Dendritic cell treated with granulocyte-macrophage colony-stimulating factor and Interleukin-4, amounts not matched to agents 40 ng/mL and 50 ng/mL, for 4 days (primary cell): Measurements from ENCODE around the gene KCMF1.
"Not testable (repeated sequence)": the region's sequence is repeated elsewhere in the genome, so short reads cannot be mapped to it uniquely, and the experiment has no call there.

Experiments
- H3K27ac Mint-ChIP-seq: one replicate; pipeline ENCODE4 v1.8.0; 2022; ENCODE audit warnings: mild to moderate bottlenecking, mixed read lengths
- H3K27me3 Mint-ChIP-seq: one replicate; pipeline ENCODE4 v1.8.0; 2022; ENCODE audit warnings: mild to moderate bottlenecking, mixed read lengths
- H3K36me3 Mint-ChIP-seq: one replicate; pipeline ENCODE4 v1.8.0; 2022; ENCODE audit warnings: low read depth, mixed read lengths
- H3K4me1 Mint-ChIP-seq: one replicate; pipeline ENCODE4 v1.8.0; 2022; ENCODE audit warnings: low read depth, mixed read lengths
- H3K4me3 Mint-ChIP-seq: one replicate; pipeline ENCODE4 v1.8.0; 2022; ENCODE audit warnings: mild to moderate bottlenecking, moderate library complexity, mixed read lengths
- H3K9me3 Mint-ChIP-seq: one replicate; pipeline ENCODE4 v1.8.0; 2022; ENCODE audit warnings: mixed read lengths
- intact Hi-C: fragments of 100-400 bp; cut with micrococcal nuclease; formaldehyde crosslinking; loops from one replicate; pipeline ENCODE4 v1.15.0; 2022

KCMF1 gene

DNA sequence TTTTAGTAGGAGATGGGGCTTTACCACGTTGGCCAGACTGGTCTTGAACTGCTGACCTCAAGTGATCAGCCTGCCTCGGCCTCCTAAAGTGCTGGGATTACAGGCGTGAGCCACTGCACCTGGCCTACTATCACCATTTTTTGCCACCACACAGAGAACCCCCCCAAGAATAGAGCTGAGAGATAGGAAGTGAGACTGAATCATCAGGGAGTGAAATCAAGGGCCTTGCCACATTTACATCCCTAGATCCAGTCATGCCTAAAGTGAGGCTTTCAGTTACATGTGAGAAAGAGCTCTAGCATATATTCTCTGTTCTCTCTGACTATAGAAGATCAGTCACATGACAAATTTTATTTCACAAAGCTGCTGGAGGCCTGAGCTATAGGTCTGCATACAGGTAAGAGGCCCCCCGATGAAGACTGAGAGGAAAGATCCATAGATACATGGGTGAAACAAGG is 28.0 kb upstream of the KCMF1 start:
- Mint-ChIP-seq H3K27ac (no peak overlapping the region), H3K27me3 (no peaks in the 10 kb centered on the region), H3K4me3 (no peak overlapping the region), H3K4me1 (peaks cover 69% of the 10 kb centered on the region), H3K36me3 (no peaks in the 10 kb centered on the region), H3K9me3 (no peaks in the 10 kb centered on the region)
- intact Hi-C loops: no loop called here

DNA sequence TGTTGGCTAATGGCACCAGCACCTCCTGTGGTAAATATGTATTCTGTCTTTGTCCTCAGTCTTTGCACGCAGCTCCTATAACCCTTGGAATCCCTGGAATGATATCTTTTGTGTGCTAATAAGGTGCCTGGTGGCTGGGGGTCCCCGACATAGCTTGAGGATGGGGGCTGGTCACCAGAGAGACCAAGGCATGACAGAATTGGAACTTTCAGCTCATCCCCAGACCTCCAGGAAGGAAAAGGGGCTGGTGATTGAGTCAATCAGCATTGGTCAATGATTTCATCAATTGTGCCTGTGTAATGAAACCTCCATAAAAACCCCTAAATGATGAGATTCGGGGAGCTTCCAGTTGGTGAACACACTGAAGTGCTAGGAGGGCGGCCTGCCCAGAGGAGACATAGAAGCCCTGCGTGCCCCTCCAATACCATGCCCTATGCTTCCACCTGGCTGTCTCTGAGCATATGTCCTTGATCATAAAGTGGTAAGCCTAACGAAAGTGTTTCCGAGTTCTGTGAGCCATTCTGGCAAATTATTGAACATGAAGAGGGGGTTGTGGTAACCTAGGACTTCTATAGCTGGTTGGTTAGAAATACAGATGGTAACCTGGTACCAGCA is 26.6 kb upstream of the KCMF1 start:
- no peaks in the 10 kb centered on the region for H3K36me3 Mint-ChIP-seq
- intact Hi-C loops: no loop called here
- H3K9me3 Mint-ChIP-seq: no peaks in the 10 kb centered on the region
- no peak overlapping the region for H3K4me3 Mint-ChIP-seq
- H3K27me3 Mint-ChIP-seq: no peaks in the 10 kb centered on the region
- H3K4me1 Mint-ChIP-seq: peaks cover 64% of the 10 kb centered on the region
- H3K27ac Mint-ChIP-seq: no peak overlapping the region

DNA sequence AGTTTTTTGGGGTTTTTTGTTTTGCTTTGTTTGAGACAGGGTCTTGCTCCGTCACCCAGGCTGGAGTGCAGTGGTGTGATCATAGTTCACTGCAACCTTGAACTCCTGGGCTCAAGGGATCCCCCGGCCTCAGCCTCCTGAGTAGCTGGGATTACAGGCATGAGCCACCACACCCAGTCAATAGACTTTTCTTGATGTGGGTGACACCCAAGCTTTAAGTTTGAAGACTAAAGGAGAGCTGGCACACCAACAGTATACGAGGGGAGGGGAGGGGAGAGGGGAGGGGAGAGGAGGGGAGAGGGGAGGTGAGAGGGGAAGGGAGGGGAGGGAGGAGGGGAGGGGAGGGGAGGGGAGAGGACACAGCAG is 25.1 kb upstream of the KCMF1 start:
- Mint-ChIP-seq H3K27ac (peak overlapping the region; percentile 80), H3K4me1 (peaks cover 57% of the 10 kb centered on the region)
- H3K9me3 Mint-ChIP-seq, H3K27me3 Mint-ChIP-seq, intact Hi-C loops, H3K4me3 Mint-ChIP-seq, H3K36me3 Mint-ChIP-seq: not testable (repeated sequence)

DNA sequence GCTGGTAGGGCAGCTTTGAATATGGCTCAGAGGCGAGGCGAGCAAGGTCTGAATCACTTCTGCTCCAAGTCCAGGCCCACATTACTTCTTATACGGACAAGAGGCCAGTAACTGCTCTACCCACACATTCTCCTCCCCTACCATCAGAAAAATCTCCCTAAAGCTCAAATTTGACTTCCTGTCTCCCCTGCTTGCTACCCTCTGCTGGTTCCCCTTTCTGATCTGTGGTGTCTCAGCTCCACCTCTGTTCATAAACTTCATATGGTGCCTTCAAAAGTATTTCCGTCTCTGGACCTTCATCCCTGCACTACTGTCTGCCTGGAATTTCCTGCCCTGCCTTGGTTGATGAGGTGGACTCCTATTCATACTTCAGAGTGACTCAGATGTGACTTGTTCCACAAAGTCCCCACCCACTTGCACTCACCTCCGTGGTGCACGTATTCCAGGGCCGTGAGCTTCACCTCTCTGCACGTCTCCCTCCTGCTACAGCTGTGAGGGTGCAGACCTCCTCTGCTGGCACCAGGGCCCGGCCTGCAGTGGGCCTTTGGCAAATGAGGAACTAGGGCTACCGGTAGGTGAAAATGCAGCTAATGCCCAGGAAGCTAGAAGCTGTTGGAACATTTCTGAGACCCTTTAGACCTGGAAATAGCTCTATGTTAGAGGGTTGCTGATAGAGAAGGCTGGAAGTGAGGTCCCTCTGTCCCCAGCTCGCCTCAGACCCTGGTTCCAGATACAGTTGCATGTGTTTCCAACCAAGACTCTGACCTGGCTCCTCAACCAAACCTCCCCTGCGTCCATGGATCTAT is 24.6 kb upstream of the KCMF1 start:
- Mint-ChIP-seq H3K27me3 (peaks cover 6% of the 10 kb centered on the region), H3K9me3 (no peaks in the 10 kb centered on the region), H3K4me1 (peaks cover 55% of the 10 kb centered on the region), H3K27ac (peak overlapping the region; percentile 80), H3K36me3 (no peaks in the 10 kb centered on the region), H3K4me3 (peak overlapping the region; percentile 26)
- intact Hi-C loops: no loop called here

DNA sequence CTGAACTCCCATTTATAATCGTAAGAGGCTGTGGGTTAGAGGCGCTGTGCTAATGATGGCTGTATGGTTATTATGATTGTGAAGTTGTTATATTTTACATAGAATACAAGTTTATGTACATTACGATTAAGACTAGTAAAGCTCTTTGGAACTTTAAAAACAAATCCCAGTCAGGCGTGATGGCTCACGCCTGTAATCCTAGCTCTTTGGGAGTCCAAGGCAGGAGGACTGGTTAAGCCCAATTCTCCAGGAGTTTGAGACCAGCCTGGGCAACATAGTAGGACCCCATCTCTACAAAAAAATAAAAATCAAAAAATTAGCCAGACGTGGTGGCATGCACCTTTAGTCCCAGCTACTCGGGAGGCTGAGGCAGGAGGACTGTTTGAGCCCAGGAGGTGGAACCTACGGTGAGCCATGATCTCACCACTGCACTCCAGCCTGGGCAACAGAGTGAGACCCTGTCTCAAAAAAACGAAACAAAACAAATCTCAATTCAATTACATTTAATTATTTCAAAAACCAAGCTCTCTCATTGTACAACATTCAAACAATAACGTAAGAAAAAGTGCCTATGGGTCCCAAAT is 23.9 kb upstream of the KCMF1 start:
- no peaks in the 10 kb centered on the region for H3K9me3 Mint-ChIP-seq
- intact Hi-C loops: no loop called here
- H3K36me3 Mint-ChIP-seq: no peaks in the 10 kb centered on the region
- H3K4me1 Mint-ChIP-seq: peaks cover 53% of the 10 kb centered on the region
- peaks cover 6% of the 10 kb centered on the region for H3K27me3 Mint-ChIP-seq
- no peak overlapping the region for H3K4me3 Mint-ChIP-seq
- H3K27ac Mint-ChIP-seq: peak overlapping the region; percentile 80

DNA sequence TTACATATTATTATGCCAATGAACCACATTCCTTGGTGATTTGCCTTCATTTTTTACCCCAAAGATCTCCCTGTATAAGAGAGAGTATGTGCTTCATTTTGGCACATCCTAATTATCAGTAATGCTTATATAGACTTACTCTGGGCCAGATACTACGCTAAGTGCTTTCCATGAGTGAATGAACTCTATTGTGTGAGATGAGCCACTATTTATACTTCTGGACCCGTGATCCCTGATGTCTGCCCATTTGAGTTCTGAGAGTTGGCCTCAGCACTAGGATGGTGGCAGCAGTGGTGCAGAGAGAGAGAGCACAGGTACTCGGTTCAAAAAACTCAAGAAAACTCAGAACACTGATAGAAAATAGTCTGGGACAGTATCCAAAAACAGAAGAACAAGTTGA is 17.4 kb upstream of the KCMF1 start:
- H3K4me1 Mint-ChIP-seq: peaks cover 5% of the 10 kb centered on the region
- H3K36me3 Mint-ChIP-seq: no peaks in the 10 kb centered on the region
- H3K9me3 Mint-ChIP-seq: no peaks in the 10 kb centered on the region
- no peak overlapping the region for H3K27ac Mint-ChIP-seq
- H3K27me3 Mint-ChIP-seq: peaks cover 25% of the 10 kb centered on the region
- intact Hi-C loops: no loop called here
- no peak overlapping the region for H3K4me3 Mint-ChIP-seq

DNA sequence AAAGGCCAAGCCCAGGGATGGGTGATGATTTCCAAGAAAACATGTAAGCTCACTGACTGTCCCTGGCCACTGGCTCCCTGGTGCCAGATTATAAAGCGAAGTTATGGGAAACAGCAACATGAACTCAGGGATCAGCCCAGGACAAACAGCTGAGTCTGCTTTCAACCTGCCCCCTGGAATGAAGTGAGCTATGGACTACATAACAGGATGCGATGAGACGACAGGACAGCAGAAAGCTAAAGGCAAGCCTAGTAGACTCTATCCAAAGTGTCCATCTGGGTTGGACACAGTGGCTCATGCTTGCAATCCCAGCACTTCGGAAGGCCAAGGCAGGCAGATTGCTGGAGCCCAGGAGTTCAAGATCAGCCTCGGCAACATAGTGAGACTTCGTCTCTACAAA is 16.6 kb upstream of the KCMF1 start:
- peaks cover 28% of the 10 kb centered on the region for H3K27me3 Mint-ChIP-seq
- no peaks in the 10 kb centered on the region for H3K36me3 Mint-ChIP-seq
- intact Hi-C loops: no loop called here
- H3K4me1 Mint-ChIP-seq: peaks cover 9% of the 10 kb centered on the region
- H3K27ac Mint-ChIP-seq: no peak overlapping the region
- no peak overlapping the region for H3K4me3 Mint-ChIP-seq
- H3K9me3 Mint-ChIP-seq: no peaks in the 10 kb centered on the region

DNA sequence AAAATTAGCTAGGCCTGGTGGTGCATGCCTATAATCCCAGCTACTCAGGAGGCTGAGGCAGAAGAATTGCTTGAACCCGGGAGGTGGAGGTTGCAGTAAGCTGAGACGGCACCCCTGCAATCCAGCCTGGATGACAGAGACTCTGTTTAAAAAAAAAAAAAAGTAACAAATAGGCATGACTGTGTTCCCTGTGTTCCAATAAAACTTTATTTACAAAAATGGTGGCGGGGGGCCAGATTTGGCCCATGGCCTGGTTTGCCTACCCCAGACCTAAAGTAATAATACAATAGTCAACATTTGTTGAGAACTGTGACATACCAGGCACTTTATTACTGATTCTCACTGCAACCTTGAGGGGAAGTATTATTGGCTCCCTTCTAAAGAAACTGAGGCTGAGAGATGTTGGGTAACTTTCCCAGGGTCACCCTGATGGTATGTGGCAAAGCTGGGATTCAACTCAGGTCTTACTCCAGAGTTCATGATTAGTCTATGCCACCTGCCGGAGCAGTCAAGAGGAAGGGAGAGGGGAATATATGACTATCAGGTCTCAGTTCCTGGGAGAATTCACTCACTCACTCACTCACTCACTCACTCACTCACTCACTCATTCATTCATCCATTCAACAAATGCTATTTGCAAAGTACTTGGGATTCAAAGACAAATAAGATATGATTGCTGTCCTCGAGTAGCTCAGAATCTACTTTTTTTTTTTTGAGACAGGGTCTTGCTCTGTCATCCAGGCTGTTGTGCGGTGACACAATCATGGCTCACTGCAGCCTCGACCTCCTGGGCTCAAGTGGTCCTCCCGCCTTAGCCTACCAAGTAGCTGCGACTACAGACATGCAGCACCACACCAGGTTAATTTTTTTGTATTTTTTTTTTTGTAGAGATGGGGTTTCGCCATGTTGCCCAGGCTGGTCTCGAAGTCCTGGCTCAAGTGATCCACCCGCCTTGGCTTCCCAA is 14.3 kb upstream of the KCMF1 start:
- intact Hi-C loops: no loop called here
- no peak overlapping the region for H3K27ac Mint-ChIP-seq
- peaks cover 10% of the 10 kb centered on the region for H3K36me3 Mint-ChIP-seq
- H3K9me3 Mint-ChIP-seq: no peaks in the 10 kb centered on the region
- H3K4me3 Mint-ChIP-seq: no peak overlapping the region
- peaks cover 23% of the 10 kb centered on the region for H3K4me1 Mint-ChIP-seq
- H3K27me3 Mint-ChIP-seq: peaks cover 23% of the 10 kb centered on the region

DNA sequence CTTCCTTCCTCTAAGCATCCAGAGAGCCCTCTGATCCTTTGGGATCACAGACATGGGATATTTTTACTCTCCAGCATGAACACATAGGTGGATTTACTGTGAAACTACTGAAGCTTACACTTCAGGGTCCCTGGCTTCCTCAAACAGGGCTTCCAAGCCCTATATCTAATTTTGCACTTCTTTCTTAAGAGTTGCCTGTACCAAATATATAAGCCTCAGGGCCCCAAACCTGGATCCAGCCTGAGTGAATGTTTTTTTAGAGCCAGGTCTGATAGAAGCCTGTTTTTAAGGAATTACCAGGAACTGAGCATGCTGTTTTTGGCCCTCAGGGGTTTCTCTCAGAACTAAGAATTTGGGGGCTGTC is 13.2 kb upstream of the KCMF1 start:
- intact Hi-C loops: no loop called here
- Mint-ChIP-seq H3K27ac (no peak overlapping the region), H3K27me3 (peaks cover 23% of the 10 kb centered on the region), H3K4me1 (peaks cover 25% of the 10 kb centered on the region), H3K9me3 (no peaks in the 10 kb centered on the region), H3K4me3 (no peak overlapping the region), H3K36me3 (peaks cover 14% of the 10 kb centered on the region)

DNA sequence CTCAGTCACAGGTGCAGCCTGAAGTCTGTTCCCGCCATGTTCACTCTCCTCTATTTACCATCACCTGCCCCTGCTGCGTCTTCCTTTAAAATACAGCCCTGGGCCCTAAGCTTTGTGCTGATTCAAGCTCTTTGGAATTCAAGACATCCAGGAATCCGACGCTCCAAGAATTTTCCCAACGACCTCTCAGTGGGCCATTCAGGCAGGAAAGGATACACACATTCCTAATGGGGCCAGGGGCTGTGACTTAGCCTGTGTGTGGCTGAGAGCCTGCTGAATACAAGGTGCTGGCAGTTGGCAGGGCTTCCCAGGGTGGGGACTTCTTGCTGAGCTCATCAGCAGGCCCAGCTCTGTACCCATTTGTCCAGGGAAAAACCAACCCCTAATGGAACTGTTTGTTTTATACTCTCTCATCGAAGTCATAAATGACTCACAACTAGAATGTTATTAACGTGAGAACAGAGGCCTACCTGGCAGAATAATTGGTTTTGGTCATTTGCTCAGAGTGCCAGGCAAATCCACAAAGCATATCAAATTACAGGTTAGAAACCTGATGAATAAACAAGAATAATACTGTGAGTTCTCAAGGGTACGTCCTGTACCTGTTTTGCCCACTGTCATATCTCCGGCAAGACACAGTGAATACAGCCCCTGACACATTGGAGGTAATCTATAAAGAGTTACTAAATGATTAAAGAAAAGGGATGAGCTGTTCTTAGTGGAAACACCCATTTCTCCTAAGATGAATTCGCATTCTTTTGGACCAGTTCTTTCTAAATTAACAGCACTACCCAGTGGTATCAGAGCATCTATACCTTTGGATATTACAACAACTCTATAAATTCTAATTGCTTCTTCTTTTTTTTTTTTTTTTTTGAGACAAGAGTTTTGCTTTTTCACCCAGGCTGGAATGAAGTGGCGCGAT is 12.6 kb upstream of the KCMF1 start:
- intact Hi-C loops: no loop called here
- peaks cover 29% of the 10 kb centered on the region for H3K27me3 Mint-ChIP-seq
- H3K4me3 Mint-ChIP-seq: no peak overlapping the region
- H3K9me3 Mint-ChIP-seq: no peaks in the 10 kb centered on the region
- H3K27ac Mint-ChIP-seq: no peak overlapping the region
- peaks cover 31% of the 10 kb centered on the region for H3K4me1 Mint-ChIP-seq
- H3K36me3 Mint-ChIP-seq: peaks cover 20% of the 10 kb centered on the region

DNA sequence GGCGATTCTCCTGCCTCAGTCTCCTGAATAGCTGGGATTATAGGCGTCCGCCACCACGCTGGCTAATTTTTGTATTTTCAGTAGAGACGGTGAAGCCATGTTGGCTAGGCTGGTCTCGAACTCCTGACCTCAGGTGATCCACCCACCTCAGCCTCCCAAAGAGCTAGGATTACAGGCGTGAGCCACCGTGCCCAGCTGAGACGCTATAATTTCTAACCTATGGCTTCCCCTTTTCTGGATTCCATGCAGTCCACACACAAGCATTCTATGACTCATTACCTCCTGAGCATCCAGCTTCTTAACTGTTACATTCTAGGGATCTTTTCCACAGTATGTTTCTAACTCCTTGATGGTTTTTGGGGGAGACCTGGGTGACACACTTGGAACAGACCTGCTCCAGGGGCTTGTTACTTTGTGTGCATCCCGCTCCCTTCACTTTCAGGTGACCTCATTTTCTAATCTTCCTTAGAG is 11.8 kb upstream of the KCMF1 start:
- intact Hi-C loops: no loop called here
- peaks cover 38% of the 10 kb centered on the region for H3K4me1 Mint-ChIP-seq

DNA sequence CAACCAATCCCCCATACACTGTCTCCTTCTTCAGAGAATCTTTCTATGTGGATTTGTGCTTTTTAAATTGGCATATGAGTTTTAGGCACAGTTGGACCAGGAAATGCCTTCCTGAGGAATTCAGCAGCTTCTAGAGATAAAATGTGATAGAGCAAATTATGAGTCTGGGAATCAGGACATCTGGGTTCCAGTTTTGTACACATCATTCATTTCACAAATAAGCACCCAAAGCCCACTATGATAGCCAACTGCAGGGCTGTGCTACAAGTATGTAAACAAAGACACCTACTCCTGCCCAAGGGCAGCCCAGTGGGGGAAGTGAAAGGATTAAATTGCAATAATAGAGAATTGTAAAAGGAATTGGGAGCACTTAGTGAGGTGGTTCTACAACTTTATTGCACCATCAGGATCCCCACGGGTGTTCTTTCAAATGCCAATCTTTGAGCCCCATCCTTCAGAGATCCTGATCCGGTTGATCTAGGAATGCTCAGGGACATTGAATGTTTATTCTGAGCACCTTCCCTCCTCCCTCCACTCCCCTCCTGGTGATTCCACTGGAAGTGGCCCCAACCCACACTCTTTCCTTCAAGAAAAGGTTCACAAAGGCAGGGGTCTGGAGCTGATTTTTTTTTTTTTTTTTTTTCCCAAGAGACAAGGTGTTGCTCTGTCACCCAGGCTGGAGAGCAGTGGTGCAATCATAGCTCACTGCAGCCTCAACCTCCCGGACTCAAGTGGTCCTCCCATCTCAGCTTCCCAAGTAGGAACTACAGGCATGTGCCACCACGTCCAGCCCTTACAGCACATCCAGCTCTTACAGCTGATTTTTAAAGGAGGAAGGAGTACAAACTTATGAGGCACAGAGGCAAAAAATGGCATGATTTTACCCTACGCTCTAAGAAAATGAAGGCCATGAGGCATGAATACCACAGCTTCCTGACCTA is 11.1 kb upstream of the KCMF1 start:
- Mint-ChIP-seq H3K9me3 (no peaks in the 10 kb centered on the region), H3K4me1 (peaks cover 45% of the 10 kb centered on the region), H3K27me3 (peaks cover 25% of the 10 kb centered on the region), H3K4me3 (no peak overlapping the region), H3K36me3 (peaks cover 28% of the 10 kb centered on the region), H3K27ac (no peak overlapping the region)
- intact Hi-C loops: no loop called here

More for the DNA sequence above, 11.8 kb upstream of the KCMF1 start:
- H3K27ac Mint-ChIP-seq: no peak overlapping the region
- no peaks in the 10 kb centered on the region for H3K9me3 Mint-ChIP-seq
- peaks cover 25% of the 10 kb centered on the region for H3K27me3 Mint-ChIP-seq
- H3K36me3 Mint-ChIP-seq: peaks cover 26% of the 10 kb centered on the region
- H3K4me3 Mint-ChIP-seq: no peak overlapping the region
